DND-41 (cell line): Measurements from ENCODE around the gene WDFY4.

Experiments
- EZH2 ChIP-seq: IDR thresholded peaks from 3 replicates; pipeline ENCODE4 v1.6.1; 2012; ENCODE audit warnings: borderline replicate concordance, low read depth, mild to moderate bottlenecking, moderate library complexity, low read length, inconsistent platforms; ENCODE audit not compliant: severe bottlenecking
- TF ChIP-seq, protein P1 (sequence below): IDR thresholded peaks from 2 replicates; pipeline ENCODE4 v1.5.1; 2012; ENCODE audit warnings: borderline replicate concordance, low read length, moderate library complexity, mild to moderate bottlenecking; ENCODE audit not compliant: poor library complexity, severe bottlenecking; ENCODE audit errors: extremely low read depth

DNA sequence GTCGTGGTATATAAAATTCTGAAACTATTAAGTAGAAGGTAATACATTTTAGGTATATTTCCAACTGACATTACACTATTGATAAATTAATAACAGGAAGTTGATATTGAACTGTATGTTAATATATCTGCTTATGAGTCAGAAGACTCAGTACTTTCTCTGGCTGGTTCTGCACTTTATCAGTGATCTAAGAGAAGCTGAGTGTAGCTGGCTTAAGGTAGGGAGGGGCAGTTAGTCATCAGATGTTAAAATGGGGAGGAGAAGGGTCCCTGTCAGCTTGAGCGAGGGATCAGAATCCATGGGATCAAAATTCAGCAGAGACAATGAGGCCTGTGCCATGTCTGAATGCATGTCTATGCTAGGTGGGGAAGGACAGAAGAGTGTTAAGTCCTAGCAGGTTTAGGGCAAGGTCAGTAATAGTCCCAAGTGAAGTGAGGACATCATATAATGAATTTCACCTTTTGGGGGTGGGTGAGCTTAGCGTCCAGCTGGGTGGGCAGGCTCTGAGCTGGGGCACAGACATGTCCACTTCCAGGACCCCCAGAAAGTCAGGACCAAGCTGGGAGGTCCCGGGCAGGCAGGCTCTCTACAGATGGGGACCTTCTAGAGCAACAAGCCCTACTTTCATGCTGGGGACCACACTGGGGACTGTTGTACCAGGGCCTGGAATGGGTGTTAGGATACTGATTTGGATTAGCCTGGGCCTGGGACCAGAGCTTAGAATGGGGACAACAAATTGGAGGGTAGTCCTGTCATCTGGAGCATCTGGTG, 82.9 kb downstream of the WDFY4 start:
- TF ChIP-seq, protein P1, sequence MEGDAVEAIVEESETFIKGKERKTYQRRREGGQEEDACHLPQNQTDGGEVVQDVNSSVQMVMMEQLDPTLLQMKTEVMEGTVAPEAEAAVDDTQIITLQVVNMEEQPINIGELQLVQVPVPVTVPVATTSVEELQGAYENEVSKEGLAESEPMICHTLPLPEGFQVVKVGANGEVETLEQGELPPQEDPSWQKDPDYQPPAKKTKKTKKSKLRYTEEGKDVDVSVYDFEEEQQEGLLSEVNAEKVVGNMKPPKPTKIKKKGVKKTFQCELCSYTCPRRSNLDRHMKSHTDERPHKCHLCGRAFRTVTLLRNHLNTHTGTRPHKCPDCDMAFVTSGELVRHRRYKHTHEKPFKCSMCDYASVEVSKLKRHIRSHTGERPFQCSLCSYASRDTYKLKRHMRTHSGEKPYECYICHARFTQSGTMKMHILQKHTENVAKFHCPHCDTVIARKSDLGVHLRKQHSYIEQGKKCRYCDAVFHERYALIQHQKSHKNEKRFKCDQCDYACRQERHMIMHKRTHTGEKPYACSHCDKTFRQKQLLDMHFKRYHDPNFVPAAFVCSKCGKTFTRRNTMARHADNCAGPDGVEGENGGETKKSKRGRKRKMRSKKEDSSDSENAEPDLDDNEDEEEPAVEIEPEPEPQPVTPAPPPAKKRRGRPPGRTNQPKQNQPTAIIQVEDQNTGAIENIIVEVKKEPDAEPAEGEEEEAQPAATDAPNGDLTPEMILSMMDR = no peak
- TF ChIP-seq EZH2 = no peak
